NCI-H774 (cell line): ENCODE results near the gene TDRD1.

Source experiments
- DNase-seq: peaks from one replicate; lab custom pipeline; 2025; lab: John Stamatoyannopoulos, UW

The TDRD1 gene

DNA sequence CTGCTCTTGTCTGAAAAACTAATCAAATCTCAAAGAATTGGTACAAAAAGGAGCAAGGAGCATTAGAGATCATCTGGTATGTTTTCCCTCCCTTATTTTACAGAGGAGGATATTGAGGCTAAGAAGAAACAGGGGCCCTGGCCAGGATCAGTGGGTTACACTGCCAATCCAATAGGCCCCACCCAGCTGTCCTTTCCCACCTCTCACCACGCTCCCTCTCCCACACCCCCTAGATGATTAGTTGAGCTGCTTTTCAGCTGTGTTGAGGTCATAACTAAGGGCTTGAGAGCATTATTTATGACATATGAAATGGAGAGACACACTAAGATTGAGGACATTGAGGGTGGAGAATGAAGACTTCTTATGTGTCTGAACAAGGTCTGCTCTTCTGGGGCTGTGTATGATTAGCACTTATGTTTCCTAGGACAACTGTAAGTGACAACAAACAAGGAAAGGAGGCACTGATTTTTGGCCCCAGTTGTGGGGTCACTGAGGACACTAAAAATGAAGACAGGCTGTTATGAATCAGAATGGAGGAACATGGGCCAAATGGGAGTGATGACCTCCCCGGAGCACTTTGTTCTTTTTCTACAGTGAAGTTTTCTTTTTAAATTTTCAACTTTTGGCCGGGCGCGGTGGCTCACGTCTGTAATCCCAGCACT, 86.4 kb downstream of the TDRD1 start:
- no peak for DNase-seq

DNA sequence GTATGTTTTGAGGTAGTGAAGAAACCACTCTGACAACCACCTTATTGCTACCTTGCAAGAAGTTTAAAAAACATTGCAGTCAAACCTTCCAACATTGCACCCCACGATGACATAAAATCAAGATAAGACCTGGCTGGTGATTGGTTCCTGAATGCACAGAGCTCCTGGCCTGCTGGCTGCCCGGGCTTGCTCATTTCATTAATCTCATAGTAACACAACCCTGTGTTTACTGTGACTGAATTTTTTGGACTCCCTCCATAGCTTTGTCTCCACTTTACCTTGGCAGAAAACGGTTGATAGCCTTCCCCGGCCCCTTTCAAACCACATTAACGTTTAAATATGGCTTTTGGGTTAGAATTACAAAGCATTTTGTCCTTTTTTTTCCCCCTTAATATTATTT, 87.4 kb downstream of the TDRD1 start:
- no peak for DNase-seq

DNA sequence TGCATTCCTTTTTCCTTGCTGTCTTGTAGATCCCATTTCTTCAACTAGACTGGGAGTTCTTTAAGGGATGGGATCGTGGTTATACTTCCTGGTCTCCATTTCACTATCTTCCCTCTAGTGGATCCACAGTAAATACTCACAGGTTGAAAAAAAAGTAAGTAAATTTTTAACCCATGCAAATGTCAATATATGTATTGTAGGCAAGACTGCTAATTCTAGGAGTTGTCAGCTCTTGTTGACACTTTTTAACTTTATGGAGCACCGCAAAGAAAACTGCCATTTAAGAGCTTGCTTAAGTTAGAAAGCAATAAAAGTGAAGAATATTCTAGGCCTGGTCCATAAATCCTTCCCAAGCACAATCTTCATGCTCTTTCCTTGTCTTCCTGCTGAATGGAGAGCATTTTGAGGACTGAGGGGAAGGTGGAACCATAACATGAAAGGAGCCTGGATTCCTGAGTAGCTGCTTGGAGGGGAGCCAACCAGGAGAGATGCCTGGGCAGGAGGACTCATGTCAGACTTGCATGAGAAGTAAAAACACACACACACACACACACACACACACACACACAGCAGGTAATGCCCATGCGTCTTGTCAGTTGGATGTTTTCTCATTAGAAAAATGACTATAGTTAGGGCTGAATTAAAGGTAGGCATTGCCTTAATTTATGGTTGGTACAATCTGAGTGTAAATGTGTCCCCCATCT, 92.1 kb downstream of the TDRD1 start:
- no peak for DNase-seq

DNA sequence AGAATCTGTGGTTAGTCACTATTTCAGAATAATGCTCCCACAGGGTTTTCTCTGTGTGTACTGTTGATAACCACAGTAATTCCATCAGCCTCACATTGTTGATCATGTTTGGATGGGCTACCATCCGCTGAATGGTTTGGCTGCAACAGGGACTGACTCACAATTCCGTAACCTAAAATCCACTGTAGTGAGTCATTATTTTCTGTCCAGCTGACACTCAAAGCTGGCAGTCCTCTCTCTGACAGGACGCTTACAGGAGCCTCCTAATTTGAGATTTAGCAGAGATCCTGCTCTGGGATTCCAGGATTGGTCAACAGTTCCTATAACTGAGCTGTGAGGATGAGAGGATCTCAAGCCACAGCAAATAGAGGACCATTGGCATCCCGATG, 92.6 kb downstream of the TDRD1 start:
- DNase-seq = no peak

DNA sequence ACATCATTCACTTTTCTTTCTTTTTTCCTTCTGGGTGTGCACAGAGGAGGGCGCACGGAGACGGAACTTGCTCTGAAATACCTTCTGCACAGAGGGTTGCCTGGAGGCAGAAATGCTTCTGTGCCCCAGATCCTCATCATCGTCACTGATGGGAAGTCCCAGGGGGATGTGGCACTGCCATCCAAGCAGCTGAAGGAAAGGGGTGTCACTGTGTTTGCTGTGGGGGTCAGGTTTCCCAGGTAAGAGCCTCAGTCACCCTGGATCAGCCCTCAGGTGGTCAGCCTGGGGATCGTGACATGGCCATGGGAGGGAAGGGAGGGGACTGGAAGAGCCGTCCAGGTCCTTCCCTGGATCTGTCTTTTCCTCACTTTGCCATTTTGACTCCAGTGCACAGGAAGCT, 93.5 kb downstream of the TDRD1 start:
- DNase-seq = no peak

DNA sequence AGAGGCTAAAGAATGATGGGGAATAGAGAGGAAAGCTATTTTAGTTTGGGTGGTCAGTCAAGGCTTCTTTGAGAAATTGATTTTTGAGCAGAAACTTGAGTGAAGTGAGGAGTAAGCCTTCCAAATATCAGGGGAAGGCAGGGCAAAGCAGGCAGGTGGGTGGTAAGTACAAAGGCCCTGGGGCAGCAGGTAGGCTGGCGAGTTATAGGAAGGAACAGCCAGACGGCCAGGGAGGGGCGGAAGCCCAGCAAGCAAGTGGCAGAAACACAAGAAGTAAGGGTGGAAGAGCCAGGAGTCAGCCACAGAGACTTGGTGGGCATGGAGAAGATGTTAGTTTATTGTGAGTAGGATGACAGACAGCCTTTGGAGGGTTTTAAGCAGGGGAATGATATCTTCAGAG, 94.8 kb downstream of the TDRD1 start:
- DNase-seq = no peak

DNA sequence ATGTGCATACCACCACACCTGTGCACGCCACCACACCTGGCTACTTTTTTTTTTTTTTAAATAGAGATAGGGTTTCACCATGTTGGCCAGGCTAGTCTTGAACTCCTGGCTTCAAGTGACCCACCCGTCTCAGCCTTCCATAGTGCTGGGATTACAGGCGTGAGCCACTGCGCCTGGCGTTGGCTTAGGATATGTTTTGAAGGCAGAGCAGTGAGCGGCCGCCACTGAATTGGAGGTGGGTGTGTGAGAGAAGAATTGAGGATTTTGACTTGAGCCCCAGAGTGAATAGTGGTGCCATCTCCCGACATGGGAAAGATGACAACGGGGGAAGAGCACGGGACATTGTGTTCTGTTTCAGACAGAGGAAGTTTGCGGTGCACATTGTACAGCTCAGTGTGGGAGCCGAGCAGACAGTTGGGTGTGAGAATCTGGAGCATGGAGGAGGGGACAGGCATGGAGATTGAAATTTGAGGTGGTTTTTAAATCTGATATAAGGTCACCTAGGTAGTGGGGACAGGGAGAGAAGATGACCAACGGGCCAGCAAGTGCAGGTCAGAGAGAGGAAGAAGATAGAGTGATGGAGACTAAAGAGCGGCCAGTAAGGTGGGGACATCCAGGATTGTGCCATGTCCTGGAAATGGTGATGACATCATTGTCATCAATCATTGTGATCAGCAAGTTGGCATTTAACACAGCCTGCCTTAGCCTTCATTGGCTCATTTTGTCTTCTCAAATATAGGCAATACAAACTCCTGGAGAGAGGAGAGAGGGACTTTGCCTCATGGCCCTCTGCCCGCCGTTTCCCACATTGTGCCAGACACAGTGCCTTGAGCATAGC, 95.7 kb downstream of the TDRD1 start:
- no peak for DNase-seq

DNA sequence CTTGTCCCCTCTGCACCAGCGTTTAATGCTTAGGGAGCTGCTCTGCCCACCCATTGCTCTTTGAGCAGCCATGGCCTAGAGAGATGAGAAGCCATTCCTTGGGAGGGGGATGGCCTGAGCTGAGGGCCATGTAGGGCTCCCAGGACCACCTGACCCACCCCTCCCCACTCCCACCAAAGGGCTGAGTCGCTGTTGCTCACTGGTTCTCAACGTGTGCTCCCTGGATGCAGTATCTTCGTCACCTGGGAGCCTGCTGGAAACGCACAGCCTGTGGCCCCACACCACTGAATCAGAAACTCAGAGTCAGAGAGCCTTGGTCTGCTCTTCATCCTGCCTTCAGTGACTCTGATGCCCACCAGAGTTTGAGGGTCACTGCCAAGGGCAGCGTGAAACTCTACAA, 96.9 kb downstream of the TDRD1 start:
- no peak for DNase-seq

DNA sequence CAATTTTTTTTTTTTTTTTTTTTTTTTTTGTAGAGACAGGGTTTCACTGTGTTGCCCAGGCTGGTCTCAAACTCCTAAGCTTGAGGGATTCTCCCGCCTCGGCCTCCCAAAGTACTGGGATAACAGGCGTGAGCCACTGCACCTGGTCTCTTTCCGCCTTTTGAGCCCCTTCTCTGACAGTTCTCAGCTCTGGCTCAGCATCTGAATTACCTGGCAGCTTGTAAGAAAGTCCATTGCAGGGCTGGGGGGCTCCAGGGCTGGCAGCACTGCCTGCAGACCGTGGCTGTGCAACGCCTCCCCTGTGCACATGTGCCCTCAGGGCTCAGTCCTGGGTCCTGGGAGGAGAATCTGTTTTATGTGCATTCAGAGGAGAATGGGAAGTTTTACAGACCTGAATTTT, 97.5 kb downstream of the TDRD1 start:
- DNase-seq = no peak

DNA sequence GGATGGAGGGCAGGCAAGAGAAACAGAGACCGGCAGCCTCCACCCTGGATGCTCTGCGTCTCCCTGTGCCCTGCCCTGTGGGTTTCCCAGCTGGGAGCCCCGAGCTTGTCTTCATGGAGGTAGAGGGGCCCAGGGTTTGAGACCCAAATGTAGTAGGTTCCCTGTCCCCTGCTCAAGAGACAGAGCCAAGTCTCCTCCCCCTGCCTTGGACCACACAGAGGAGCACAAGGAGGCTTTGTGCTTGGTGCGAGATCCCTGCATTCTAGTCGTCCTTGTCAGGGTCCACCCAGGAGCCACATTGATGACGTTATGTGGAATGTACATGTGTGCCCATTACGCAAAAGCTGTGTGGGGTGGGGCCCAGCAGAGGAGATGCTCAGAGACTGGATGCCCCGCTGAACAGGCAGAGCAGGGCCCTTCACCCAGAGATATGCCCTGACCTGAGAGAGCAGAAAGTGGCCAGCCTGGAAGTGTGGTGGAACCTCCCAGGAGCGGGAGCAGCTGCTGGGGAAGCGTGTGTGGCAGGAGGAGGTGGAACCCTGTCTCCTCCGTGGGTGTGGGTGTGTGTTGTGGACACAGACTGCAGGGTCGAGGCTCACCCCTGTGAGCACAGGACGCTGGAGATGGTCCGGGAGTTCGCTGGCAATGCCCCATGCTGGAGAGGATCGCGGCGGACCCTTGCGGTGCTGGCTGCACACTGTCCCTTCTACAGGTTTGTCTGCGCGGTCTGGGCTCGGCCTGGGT, 99.2 kb downstream of the TDRD1 start:
- DNase-seq = no peak

DNA sequence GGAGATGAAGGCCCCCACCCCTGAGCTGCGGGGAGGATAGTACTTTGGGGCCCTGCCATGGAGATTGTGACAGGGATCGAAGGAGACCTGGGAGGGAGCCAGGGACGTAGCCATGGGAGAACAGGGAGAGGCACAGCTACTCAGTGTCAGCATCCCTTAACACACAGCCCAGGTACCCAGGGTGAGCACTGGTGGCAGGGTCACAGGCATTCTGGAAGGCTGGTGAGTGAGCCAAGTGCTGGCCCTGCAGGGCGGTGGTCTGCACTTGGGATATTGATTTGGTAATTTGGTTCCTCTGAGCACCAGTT, 99.7 kb downstream of the TDRD1 start:
- DNase-seq = no peak

DNA sequence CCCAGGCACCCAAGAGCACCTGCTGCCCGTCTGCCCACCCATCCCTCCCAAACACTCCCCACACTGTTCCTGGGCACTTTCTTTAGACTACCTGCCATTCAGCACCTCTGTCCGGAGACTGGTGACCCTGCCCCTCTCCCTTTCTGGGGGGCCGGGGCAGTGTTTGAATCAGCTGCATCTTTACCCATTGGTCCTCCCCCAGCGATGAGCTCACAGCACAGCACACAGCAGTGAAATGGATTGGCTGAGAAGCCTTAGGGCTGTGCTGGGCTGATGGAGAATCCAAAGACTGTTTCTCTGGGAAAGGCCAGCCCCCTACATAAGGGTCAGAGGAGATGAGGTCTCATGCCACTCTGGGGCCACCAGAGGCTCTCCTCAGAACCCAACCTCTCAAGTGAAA, 100.1 kb downstream of the TDRD1 start:
- no peak for DNase-seq

DNA sequence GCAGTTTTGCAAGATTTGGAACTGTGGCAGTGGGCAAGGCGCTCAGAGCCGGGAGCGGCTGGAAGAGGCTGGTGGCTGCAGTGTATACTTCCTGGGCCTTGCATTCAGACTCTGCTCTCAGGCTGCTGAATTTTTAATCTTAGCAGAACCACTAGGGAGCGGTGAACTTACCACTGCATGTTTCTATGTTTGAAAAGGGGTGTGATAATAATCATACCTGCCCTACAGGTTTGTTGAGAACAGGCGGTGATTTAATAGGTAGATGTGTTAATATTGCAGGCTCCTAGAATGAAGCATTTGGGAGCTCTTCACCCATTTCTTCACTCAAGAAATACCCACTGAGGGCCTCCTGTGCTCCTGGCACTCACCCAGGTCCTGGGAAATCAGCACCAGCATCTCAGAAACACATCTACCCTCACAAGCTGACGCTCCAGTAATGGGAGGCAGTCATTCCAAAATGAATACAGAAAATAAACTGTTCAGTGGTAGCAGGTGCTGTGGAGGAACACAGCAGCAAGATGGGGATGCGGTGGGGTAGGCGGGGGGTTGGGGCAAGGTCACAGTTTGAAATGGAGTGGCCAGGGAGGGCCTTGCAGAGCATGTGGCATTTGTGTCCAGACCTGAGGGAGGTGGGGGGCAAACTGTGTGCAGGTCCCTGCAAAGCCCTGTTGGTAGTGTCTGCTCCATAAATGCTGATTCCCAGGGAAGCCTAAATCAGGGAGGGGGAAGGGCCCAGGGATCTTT, 100.9 kb downstream of the TDRD1 start:
- no peak for DNase-seq

DNA sequence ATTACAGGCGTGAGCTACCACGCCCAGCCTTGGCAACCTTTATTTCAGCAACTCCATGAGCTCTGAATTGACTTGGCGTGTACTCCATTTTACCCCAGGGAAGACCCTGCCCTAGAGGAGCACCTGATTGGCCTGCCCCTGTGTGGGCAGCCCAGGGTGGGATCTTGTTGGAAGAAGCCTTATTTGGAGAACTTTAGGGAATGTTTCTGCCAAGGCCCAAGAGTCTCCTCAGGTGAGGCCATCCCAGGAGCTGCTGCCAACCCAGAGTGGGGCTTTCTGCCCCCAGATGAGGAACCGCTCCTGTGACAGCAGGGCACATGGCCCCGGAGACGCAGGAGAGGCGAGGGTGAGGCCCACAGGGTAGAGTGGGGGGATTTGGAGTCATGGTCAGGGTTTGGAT, 101.9 kb downstream of the TDRD1 start:
- no peak for DNase-seq

DNA sequence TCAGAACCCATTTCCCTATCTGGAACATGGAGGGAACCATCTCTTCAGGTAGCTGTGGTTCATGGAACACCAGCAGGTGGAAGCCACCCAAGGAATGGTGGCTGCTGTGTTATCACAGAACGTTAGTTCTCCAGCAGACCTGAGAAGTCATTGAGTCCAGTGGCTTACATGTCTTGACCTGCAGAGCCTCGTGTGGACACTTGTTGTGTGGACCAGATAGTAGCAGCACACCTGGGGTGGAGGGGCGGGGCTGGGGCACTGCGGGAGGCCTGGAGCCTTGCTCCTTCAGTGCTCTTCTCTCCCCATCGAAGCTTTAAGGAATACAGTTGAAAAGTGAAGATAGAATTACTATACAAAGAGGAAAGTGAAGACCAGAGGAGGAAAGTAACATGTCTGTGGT, 102.3 kb downstream of the TDRD1 start:
- no peak for DNase-seq
